GM12865 (cell line): Measurements from ENCODE around the gene REM2.
"Not testable (repeated sequence)": the region's sequence is repeated elsewhere in the genome, so short reads cannot be mapped to it uniquely, and the experiment has no call there.

Experiments
- DNase-seq: peaks from one replicate; pipeline ENCODE4 v3.0.0; 2010; ENCODE audit warnings: low read depth
- H3K4me3 ChIP-seq: 2 replicates; pipeline ENCODE4 v1.5.1; 2011; ENCODE audit warnings: mild to moderate bottlenecking, low read depth, low read length, control low read depth
- TF ChIP-seq, protein P1 (sequence below): IDR thresholded peaks from 2 replicates; pipeline ENCODE4 v1.5.1; 2011; ENCODE audit warnings: low read length, control low read depth, low read depth, inconsistent platforms; ENCODE audit not compliant: insufficient read depth; ENCODE audit errors: missing control alignments

The REM2 gene

DNA sequence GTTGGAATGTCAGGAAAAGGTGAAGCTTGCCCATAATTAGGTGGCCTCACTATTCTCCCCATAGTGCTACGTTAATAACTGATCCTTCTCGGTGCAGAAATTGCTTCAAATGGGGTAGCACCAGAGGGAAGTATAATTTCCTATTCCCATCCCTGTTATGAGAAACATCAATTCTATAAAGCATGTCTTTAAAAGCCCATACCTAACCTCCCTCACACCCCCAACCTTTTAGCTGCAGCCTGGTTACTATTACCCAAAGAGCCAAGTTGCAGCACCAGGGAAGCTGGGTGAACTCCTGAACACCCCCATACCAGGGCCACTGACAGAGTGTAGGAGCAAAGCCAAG lies 20.7 kb downstream of the REM2 start:
- H3K4me3 ChIP-seq = no peak overlapping the region
- DNase-seq = no peak
- TF ChIP-seq, protein P1, sequence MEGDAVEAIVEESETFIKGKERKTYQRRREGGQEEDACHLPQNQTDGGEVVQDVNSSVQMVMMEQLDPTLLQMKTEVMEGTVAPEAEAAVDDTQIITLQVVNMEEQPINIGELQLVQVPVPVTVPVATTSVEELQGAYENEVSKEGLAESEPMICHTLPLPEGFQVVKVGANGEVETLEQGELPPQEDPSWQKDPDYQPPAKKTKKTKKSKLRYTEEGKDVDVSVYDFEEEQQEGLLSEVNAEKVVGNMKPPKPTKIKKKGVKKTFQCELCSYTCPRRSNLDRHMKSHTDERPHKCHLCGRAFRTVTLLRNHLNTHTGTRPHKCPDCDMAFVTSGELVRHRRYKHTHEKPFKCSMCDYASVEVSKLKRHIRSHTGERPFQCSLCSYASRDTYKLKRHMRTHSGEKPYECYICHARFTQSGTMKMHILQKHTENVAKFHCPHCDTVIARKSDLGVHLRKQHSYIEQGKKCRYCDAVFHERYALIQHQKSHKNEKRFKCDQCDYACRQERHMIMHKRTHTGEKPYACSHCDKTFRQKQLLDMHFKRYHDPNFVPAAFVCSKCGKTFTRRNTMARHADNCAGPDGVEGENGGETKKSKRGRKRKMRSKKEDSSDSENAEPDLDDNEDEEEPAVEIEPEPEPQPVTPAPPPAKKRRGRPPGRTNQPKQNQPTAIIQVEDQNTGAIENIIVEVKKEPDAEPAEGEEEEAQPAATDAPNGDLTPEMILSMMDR = no peak

DNA sequence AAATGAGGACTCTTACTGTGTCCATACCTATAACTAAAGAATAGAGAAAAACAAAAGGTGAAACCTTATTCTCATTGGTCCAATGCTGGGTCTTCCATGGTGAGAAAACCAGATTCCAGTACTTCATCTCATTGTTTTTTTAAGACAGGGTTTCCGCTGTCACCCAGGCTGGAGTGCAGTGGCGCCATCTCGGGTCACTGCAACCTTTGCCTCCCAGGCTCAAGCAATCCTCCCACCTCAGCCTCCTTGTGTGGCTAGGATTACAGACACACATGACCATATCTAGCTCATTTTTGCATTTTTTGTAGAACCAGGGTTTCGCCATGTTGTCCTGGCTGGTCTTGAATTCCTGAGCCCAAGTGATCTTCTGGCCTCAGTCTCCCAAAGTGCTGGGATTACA lies 22.6 kb downstream of the REM2 start:
- no peak for DNase-seq
- TF ChIP-seq, protein P1 = no peak
- no peak overlapping the region for H3K4me3 ChIP-seq

DNA sequence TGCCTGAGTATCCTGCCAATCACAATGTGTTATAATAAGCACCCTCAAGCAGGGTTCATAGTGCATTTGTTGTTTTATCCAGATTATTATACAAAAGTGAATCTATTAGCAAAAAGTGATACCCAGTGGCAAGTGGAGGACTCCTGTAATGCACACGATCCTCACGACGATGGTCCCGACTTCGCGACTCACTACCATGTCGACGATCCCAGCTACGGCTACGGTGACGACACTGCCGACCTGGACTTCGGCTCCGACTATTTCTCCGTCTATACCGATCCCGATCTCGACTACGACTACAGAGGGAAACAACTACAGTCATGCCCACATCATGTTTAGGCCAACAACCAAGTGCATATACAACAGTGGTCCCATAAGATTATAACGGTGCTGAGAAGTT lies 23.1 kb downstream of the REM2 start:
- DNase-seq = no peak
- no peak overlapping the region for H3K4me3 ChIP-seq
- TF ChIP-seq, protein P1 = no peak

DNA sequence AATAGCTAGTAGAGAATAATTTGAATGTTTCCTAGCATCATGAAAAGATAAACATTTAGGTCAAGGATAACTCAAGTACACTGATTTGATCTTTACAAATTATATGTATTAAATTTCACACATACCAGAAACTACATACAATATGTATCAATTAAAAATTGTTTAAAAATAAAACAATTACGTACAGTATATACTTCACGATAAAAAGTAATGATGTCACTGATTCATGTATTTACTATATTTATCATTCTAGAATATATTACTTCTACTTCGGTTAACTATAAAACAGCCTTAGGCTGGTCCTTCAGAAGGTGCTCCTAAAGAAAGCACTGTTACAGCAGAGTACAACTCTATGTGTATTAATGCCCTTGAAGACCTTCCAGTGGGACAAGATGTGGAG lies 24.4 kb downstream of the REM2 start:
- TF ChIP-seq, protein P1 = no peak
- no peak for DNase-seq
- H3K4me3 ChIP-seq = no peak overlapping the region

DNA sequence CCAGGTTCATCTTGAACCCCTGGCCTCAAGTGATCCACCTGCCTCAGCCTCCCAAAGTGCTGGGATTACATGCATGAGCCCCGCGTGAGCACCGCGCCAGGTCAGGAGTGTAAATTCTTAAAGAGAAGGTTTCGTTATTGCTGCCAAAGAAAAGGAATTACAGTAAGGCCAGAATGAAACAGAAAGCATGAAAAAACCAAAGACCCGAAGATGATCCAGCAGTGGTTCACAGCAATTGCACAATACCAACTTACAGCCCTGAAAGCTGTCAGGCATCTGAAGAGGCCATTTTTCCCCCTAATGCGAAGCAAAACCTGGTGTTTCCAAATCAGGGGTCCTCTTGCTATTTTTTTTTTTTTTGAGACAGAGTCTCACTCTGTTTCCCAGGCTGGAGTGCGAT lies 25.6 kb downstream of the REM2 start:
- DNase-seq = no peak
- TF ChIP-seq, protein P1 = no peak

DNA sequence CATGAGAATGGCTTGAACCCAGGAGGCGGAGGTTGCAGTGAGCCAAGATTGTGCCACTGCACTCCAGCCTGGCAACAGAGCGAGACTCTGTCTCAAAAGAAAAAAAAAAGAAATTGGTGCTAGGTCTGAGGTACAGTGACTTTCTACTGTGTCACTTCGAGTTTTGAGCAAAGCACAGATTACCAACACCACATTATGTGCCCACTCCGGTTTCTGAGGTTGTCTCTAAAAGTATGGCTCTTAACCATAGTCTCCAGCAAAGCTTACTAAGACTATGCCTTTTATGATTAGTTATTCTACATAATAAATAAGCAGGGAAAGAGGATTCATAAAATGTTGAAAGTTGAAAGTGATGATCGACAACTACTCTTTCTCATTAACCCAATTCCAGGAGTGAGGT lies 27.9 kb downstream of the REM2 start:
- H3K4me3 ChIP-seq = no peak overlapping the region
- no peak for DNase-seq
- TF ChIP-seq, protein P1 = no peak

More for the DNA sequence above, 25.6 kb downstream of the REM2 start:
- no peak overlapping the region for H3K4me3 ChIP-seq

DNA sequence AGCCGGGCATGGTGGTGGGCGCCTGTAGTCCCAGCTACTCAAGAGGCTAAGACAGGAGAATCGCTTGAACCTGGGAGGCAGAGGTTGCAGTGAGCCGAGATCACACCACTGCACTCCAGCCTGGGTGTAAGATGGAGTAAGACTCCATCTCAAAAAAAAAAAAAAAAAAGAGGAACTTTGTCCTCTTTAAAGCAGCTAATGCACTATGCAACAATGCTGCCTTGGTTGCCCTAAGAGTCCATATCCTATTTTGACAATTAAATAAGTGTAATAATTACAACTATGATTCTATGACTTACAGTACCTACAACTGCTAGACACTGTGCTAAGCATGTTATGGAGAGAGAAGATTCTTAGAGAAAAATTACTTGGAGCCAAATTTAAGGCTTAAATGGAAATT lies 31.8 kb downstream of the REM2 start:
- DNase-seq, H3K4me3 ChIP-seq: not testable (repeated sequence)

DNA sequence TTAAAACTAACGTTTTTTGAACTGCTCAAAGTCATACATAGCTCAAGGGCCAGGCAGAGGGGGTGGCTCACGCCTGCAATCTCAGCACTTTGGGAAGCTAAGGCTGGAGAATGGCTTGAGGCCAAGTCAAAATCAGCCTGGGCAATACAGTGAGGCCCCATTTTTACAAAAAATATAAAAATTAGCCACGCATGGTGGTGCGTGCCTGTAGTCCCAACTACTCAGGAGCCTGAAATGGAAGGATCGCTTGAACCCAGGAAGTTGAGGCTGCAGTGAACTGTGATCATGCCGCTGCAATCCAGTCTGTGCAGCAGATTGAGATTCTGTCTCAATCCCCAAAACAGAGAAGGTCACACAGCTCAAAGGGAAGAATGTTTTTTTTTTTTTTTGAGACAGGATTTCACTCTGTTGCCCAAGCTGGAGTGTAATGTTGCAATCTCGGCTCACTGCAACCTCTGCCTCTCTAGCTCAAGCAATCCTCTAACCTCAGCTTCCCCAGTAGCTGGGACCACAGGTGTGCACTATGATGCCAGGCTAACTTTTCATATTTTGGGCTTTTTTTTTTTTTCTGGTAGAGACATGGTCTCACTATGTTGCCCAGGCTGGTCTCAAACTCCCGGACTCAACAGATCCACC lies 33.0 kb downstream of the REM2 start:
- no peak for DNase-seq
- TF ChIP-seq, protein P1 = no peak

More for the DNA sequence above, 33.0 kb downstream of the REM2 start:
- H3K4me3 ChIP-seq = no peak overlapping the region
